HUES6 (cell line): Measurements from ENCODE around the gene CNP.
A peak's percentile ranks its signal among the peaks of the same experiment; 100 is the strongest.
"Not testable (repeated sequence)": the region's sequence is repeated elsewhere in the genome, so short reads cannot be mapped to it uniquely, and the experiment has no call there.

Experiments used
- H3K27ac ChIP-seq: 2 replicates; pipeline ENCODE4 v1.7.0; 2013; ENCODE audit warnings: low read depth, mild to moderate bottlenecking, low read length, inconsistent platforms
- H3K27me3 ChIP-seq: 2 replicates; pipeline ENCODE4 v1.6.1; 2013; ENCODE audit warnings: low read length; ENCODE audit not compliant: control insufficient read depth, insufficient read depth
- H3K36me3 ChIP-seq: 2 replicates; pipeline ENCODE4 v1.6.1; 2013; ENCODE audit warnings: low read length; ENCODE audit not compliant: control insufficient read depth, insufficient read depth
- H3K4me1 ChIP-seq: 2 replicates; pipeline ENCODE4 v1.6.1; 2013; ENCODE audit warnings: low read length; ENCODE audit not compliant: control insufficient read depth, insufficient read depth
- H3K4me3 ChIP-seq: 2 replicates; pipeline ENCODE4 v1.5.1; 2013; ENCODE audit warnings: low read depth, low read length
- H3K9ac ChIP-seq: one replicate; pipeline ENCODE4 v1.6.1; 2013; ENCODE audit warnings: mild to moderate bottlenecking, low read length
- H3K9me3 ChIP-seq: 2 replicates; pipeline ENCODE4 v1.6.1; 2013; ENCODE audit warnings: low read depth, low read length; ENCODE audit not compliant: control insufficient read depth, insufficient read depth

The CNP gene

GRCh38 chr17:41930009-41930832 lies 36.4 kb upstream of the CNP start, which contains the start of gene ODAD4:
Gene ODAD4 (plus strand): TSS chr17:41930617. CDS start chr17:41930724, 107 bp downstream.
- no peak within 1 kb of the TSS for H3K27ac ChIP-seq
- no peaks in the 10 kb centered on the region for H3K9me3 ChIP-seq
- H3K4me3 ChIP-seq, result peak within 1 kb of the TSS; percentile 68
- H3K36me3 ChIP-seq, result no peaks in the 10 kb centered on the region
- H3K9ac ChIP-seq, result peak within 1 kb of the TSS; percentile 65
- H3K27me3 ChIP-seq, result no peaks in the 10 kb centered on the region
- peaks cover 9% of the 10 kb centered on the region; the same call in 1 of the 2 replicates for H3K4me1 ChIP-seq

- not testable (repeated sequence) for H3K4me1 ChIP-seq, H3K27ac ChIP-seq, H3K9me3 ChIP-seq, H3K36me3 ChIP-seq, H3K27me3 ChIP-seq
- peak overlapping the region; percentile 63 for H3K9ac ChIP-seq
- H3K4me3 ChIP-seq, result peak overlapping the region; percentile 68
Observed at GRCh38 chr17:41930833-41931156, 35.8 kb upstream of the CNP start.

- not testable (repeated sequence) for H3K9me3 ChIP-seq, H3K36me3 ChIP-seq, H3K27ac ChIP-seq, H3K4me3 ChIP-seq, H3K4me1 ChIP-seq, H3K27me3 ChIP-seq, H3K9ac ChIP-seq
Observed at GRCh38 chr17:41931715-41932114, 34.9 kb upstream of the CNP start.

GRCh38 chr17:41932816-41933389 lies 33.7 kb upstream of the CNP start:
- Histone ChIP-seq H3K9me3 (no peaks in the 10 kb centered on the region), H3K27me3 (no peaks in the 10 kb centered on the region), H3K27ac (no peak overlapping the region), H3K9ac (no peak overlapping the region), H3K4me1 (peaks cover 9% of the 10 kb centered on the region; the same call in 1 of the 2 replicates), H3K4me3 (no peak overlapping the region), H3K36me3 (no peaks in the 10 kb centered on the region)

GRCh38 chr17:41935641-41936040 lies 31.0 kb upstream of the CNP start:
- H3K9ac ChIP-seq, result no peak overlapping the region
- H3K36me3 ChIP-seq, result no peaks in the 10 kb centered on the region
- no peaks in the 10 kb centered on the region for H3K27me3 ChIP-seq
- no peaks in the 10 kb centered on the region for H3K9me3 ChIP-seq
- H3K4me1 ChIP-seq, result peaks cover 6% of the 10 kb centered on the region; the same call in 1 of the 2 replicates
- no peak overlapping the region for H3K4me3 ChIP-seq
- no peak overlapping the region for H3K27ac ChIP-seq

GRCh38 chr17:41937970-41938954 lies 28.3 kb upstream of the CNP start:
- no peaks in the 10 kb centered on the region for H3K36me3 ChIP-seq
- H3K4me3 ChIP-seq, result no peak overlapping the region
- H3K27ac ChIP-seq, result no peak overlapping the region
- H3K9me3 ChIP-seq, result no peaks in the 10 kb centered on the region
- no peaks in the 10 kb centered on the region; the same call in 1 of the 2 replicates for H3K4me1 ChIP-seq
- no peak overlapping the region for H3K9ac ChIP-seq
- no peaks in the 10 kb centered on the region for H3K27me3 ChIP-seq

GRCh38 chr17:41939044-41939692 lies 27.4 kb upstream of the CNP start:
- H3K27me3 ChIP-seq, result no peaks in the 10 kb centered on the region
- H3K27ac ChIP-seq, result no peak overlapping the region
- no peak overlapping the region for H3K9ac ChIP-seq
- no peak overlapping the region for H3K4me3 ChIP-seq
- H3K36me3 ChIP-seq, result no peaks in the 10 kb centered on the region
- no peaks in the 10 kb centered on the region; the same call in 1 of the 2 replicates for H3K4me1 ChIP-seq
- no peaks in the 10 kb centered on the region for H3K9me3 ChIP-seq

GRCh38 chr17:41939693-41940090 lies 26.9 kb upstream of the CNP start:
- no peak overlapping the region for H3K4me3 ChIP-seq
- H3K27me3 ChIP-seq, result no peaks in the 10 kb centered on the region
- H3K9me3 ChIP-seq, result no peaks in the 10 kb centered on the region
- H3K27ac ChIP-seq, result no peak overlapping the region
- H3K4me1 ChIP-seq, result no peaks in the 10 kb centered on the region; the same call in 1 of the 2 replicates
- no peak overlapping the region for H3K9ac ChIP-seq
- no peaks in the 10 kb centered on the region for H3K36me3 ChIP-seq

GRCh38 chr17:41941168-41941567 lies 25.4 kb upstream of the CNP start:
- H3K9ac ChIP-seq, result no peak overlapping the region
- H3K27me3 ChIP-seq, result no peaks in the 10 kb centered on the region
- H3K4me1 ChIP-seq, result no peaks in the 10 kb centered on the region
- no peak overlapping the region for H3K4me3 ChIP-seq
- H3K27ac ChIP-seq, result no peak overlapping the region
- no peaks in the 10 kb centered on the region for H3K36me3 ChIP-seq
- no peaks in the 10 kb centered on the region for H3K9me3 ChIP-seq

- Histone ChIP-seq H3K9ac (no peak overlapping the region), H3K27me3 (no peaks in the 10 kb centered on the region), H3K9me3 (no peaks in the 10 kb centered on the region), H3K36me3 (no peaks in the 10 kb centered on the region), H3K27ac (no peak overlapping the region), H3K4me1 (no peaks in the 10 kb centered on the region), H3K4me3 (no peak overlapping the region)
Observed at GRCh38 chr17:41942626-41943373, 23.8 kb upstream of the CNP start.
